Keratinocyte (primary cell): Measurements from ENCODE around the gene HSD17B13. TPM values are rescaled to one million over a fixed set of nuclear protein-coding genes. Genes with fewer than 3 reads are reported as not detected.
A peak's percentile ranks its signal among the peaks of the same experiment; 100 is the strongest.

Experiments used
- DNase-seq: peaks from one replicate; pipeline ENCODE4 v3.0.0-alpha.2; 2011; ENCODE audit warnings: low read depth, missing footprints, low spot score
- FAIRE-seq: peaks from 2 replicates; lab custom pipeline; 2011; peaks lifted over from hg19 to GRCh38; lab: Jason Lieb, UNC
- H2AFZ ChIP-seq: 2 replicates; pipeline ENCODE4 v1.6.0; 2012; ENCODE audit warnings: low read length, control low read depth, inconsistent platforms; ENCODE audit not compliant: control insufficient read depth
- H3K27ac ChIP-seq: 2 replicates; pipeline ENCODE4 v1.5.1; 2011; ENCODE audit warnings: low read length; ENCODE audit not compliant: control insufficient read depth, insufficient read depth
- H3K27me3 ChIP-seq: 3 replicates; pipeline ENCODE4 v1.6.0; 2011; ENCODE audit warnings: low read length; ENCODE audit not compliant: control insufficient read depth, insufficient read depth; ENCODE audit errors: extremely low read depth
- H3K36me3 ChIP-seq, 2 experiments: 2 replicates in 1 of 2; 3 replicates in 1 of 2; pipeline ENCODE4 v1.5.1; 2011; ENCODE audit warnings: low read length in 2 of 2, mild to moderate bottlenecking in 1 of 2; ENCODE audit not compliant: control insufficient read depth in 2 of 2, insufficient read depth in 2 of 2; ENCODE audit errors: extremely low read depth in 1 of 2
- H3K4me1 ChIP-seq: 3 replicates; pipeline ENCODE4 v1.5.1; 2011; ENCODE audit warnings: low read length; ENCODE audit not compliant: control insufficient read depth, insufficient read depth; ENCODE audit errors: extremely low read depth
- H3K4me2 ChIP-seq: 3 replicates; pipeline ENCODE4 v1.6.0; 2011; ENCODE audit warnings: low read depth, low read length; ENCODE audit not compliant: control insufficient read depth, insufficient read depth; ENCODE audit errors: extremely low read depth
- H3K4me3 ChIP-seq, 3 experiments: fragments of 200-600 bp in 1 of 3; sonication (generic) in 1 of 3; 2 replicates in 2 of 3; 3 replicates in 1 of 3; pipeline ENCODE4 v1.5.1; 2011 to 2016; ENCODE audit warnings: low read length in 3 of 3, mild to moderate bottlenecking in 3 of 3, control low read depth in 2 of 3, inconsistent platforms in 1 of 3, low read depth in 1 of 3, mixed read lengths in 1 of 3, mixed run types in 1 of 3, moderate library complexity in 1 of 3; ENCODE audit not compliant: control insufficient read depth in 2 of 3, insufficient read depth in 2 of 3; ENCODE audit errors: extremely low read depth in 1 of 3
- H3K79me2 ChIP-seq: 2 replicates; pipeline ENCODE4 v1.6.0; 2012; ENCODE audit warnings: low read length; ENCODE audit not compliant: control insufficient read depth, insufficient read depth
- H3K9ac ChIP-seq: 3 replicates; pipeline ENCODE4 v1.6.0; 2011; ENCODE audit warnings: low read length; ENCODE audit not compliant: control insufficient read depth, insufficient read depth; ENCODE audit errors: extremely low read depth
- H3K9me1 ChIP-seq: 3 replicates; pipeline ENCODE4 v1.6.0; 2011; ENCODE audit warnings: low read length; ENCODE audit not compliant: control insufficient read depth, insufficient read depth; ENCODE audit errors: extremely low read depth
- H3K9me3 ChIP-seq: 2 replicates; pipeline ENCODE4 v1.5.1; 2012; ENCODE audit warnings: low read depth, low read length; ENCODE audit not compliant: control insufficient read depth
- H4K20me1 ChIP-seq: 3 replicates; pipeline ENCODE4 v1.6.0; 2011; ENCODE audit warnings: low read length; ENCODE audit not compliant: control insufficient read depth, insufficient read depth; ENCODE audit errors: extremely low read depth
- EZH2 ChIP-seq: IDR thresholded peaks from one replicate; pipeline ENCODE4 v1.6.1; 2012; ENCODE audit warnings: inconsistent platforms, mild to moderate bottlenecking, low read length, moderate library complexity
- dilution Hi-C: fragments of 300-500 bp; cut with MboI; formaldehyde crosslinking; loops from one replicate; pipeline ENCODE4 v1.7.0; 2020; ENCODE audit warnings: low sequenced_read_pairs; ENCODE audit not compliant: extremely low pct_ligation_motif_present
- polyA plus RNA-seq, 5 experiments: library from polyadenylated mRNA; depleted of rRNA in 3 of 5; stranded (reverse) in 3 of 5; stranded (forward) in 1 of 5; unstranded in 1 of 5; fragments of >200 nt; gene quantifications; 1 replicate in 1 of 5; 2 replicates in 3 of 5; 3 replicates in 1 of 5; pipeline versions ENCODE4 v1.2.1 to v1.2.3, GENCODE V29; 2011 to 2012; ENCODE audit warnings: missing spikeins in 2 of 5, low read depth in 1 of 5, low replicate concordance in 1 of 5
- TF ChIP-seq, protein P1 (sequence below), 3 experiments: IDR thresholded peaks in 1 of 3; conservative IDR thresholded peaks in 1 of 3; optimal IDR thresholded peaks in 1 of 3; 2 replicates in 2 of 3; 3 replicates in 1 of 3; pipeline versions ENCODE3 to v1.5.1; 2011; ENCODE audit warnings: low read length in 3 of 3, mild to moderate bottlenecking in 3 of 3, moderate library complexity in 2 of 3, control low read depth in 1 of 3, inconsistent platforms in 1 of 3; ENCODE audit not compliant: insufficient read depth in 2 of 3; ENCODE audit errors: extremely low read depth in 1 of 3

HSD17B13 gene
- polyA plus RNA-seq, 1 donor (not counting 4 experiments of a cell fraction or from before 2014, with no cell fraction given) = not detected

DNA sequence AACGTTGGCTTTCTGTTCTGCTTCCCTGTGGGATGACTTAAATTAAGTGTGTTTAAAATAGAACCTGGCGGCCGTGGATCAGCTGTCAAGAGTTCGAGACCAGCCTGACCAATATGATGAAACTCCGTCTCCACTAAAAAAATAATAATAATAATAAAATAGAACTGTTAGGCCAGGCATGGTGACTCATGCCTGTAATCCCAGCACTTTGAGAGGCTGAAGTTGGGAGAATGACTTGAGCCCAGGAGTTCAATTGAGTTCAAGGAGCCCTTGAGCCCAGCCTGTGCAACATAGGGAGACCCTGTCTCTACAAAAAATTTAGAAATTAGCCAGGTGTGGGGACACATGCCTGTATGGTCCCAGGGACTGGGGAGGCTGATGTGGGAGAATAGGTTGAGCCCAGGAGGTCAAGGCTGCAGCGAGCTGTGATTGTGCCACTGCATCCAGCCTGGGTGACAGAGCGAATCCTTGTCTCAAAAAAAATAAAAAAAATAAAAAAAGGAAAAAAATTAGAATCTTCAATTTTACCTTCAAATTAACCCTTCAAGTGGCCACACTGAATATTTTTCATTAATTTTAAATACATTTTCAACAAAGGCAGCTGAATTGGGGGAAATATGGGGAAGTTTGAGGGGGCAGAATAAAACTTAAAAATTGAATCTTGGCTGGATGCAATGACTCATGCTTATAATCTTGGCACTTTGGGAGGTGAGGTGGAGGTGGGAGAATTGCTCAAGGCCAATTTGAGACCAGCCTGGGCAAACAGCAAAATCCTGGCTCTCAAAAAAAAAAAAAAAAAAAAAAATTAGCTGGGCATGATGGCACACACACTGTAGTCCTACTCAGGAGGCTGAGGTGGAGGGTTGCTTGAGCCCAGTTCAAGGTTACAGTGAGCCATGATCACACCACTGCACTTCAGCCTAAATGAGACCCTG is 31.8 kb upstream of the HSD17B13 start:
- Histone ChIP-seq H3K79me2 (no peaks in the 10 kb centered on the region), H3K9ac (no peak overlapping the region), H3K9me1 (no peaks in the 10 kb centered on the region), H3K27ac (no peak overlapping the region), H3K27me3 (no peaks in the 10 kb centered on the region), H3K4me1 (peaks cover 6% of the 10 kb centered on the region), H3K9me3 (no peaks in the 10 kb centered on the region), H4K20me1 (no peaks in the 10 kb centered on the region), H3K4me2 (no peak overlapping the region), H3K4me3 (no peak overlapping the region), H2AFZ (no peak overlapping the region), H3K36me3 (no peaks in the 10 kb centered on the region)
- no peak for TF ChIP-seq EZH2
- TF ChIP-seq, protein P1, sequence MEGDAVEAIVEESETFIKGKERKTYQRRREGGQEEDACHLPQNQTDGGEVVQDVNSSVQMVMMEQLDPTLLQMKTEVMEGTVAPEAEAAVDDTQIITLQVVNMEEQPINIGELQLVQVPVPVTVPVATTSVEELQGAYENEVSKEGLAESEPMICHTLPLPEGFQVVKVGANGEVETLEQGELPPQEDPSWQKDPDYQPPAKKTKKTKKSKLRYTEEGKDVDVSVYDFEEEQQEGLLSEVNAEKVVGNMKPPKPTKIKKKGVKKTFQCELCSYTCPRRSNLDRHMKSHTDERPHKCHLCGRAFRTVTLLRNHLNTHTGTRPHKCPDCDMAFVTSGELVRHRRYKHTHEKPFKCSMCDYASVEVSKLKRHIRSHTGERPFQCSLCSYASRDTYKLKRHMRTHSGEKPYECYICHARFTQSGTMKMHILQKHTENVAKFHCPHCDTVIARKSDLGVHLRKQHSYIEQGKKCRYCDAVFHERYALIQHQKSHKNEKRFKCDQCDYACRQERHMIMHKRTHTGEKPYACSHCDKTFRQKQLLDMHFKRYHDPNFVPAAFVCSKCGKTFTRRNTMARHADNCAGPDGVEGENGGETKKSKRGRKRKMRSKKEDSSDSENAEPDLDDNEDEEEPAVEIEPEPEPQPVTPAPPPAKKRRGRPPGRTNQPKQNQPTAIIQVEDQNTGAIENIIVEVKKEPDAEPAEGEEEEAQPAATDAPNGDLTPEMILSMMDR (optimal IDR thresholded peaks at IDR 0.05 in 1 of 3, IDR thresholded peaks at IDR 0.05 in 1 of 3, conservative IDR thresholded peaks at IDR 0.05 in 1 of 3; ENCODE audit: extremely low read depth in 1 of 3, insufficient read depth in 2 of 3, low read length in 3 of 3) = no peak
- FAIRE-seq (no peak), DNase-seq (no peak)
- dilution Hi-C loops = no loop called here

DNA sequence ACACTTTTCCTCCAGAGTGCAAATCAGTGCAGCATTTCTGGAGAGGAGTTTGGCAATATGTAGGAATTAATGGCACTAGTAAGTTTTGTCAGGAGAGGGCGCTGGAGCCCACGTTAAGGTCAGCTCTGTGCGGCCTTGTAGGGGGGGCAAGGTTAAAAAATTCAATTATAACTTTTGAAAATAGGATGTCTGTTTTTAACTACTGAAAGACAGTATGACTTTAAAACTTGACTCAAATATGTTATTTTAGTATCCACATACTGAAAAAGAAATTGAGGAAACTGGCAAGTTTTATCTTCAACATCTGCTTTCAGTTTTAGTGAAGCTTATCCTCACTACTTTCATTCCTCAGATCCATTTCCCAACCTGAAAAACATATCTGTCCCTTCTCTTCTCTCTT is 30.9 kb upstream of the HSD17B13 start:
- Histone ChIP-seq H3K27me3 (no peaks in the 10 kb centered on the region), H3K36me3 (no peaks in the 10 kb centered on the region), H3K9me3 (no peaks in the 10 kb centered on the region), H4K20me1 (no peaks in the 10 kb centered on the region), H3K79me2 (no peaks in the 10 kb centered on the region), H3K4me1 (peaks cover 6% of the 10 kb centered on the region), H3K4me3 (no peak overlapping the region), H3K9me1 (no peaks in the 10 kb centered on the region), H2AFZ (no peak overlapping the region), H3K27ac (no peak overlapping the region), H3K9ac (no peak overlapping the region), H3K4me2 (no peak overlapping the region)
- no peak for FAIRE-seq
- no peak for DNase-seq
- dilution Hi-C loops = no loop called here
- TF ChIP-seq, protein P1 (optimal IDR thresholded peaks at IDR 0.05 in 1 of 3, IDR thresholded peaks at IDR 0.05 in 1 of 3, conservative IDR thresholded peaks at IDR 0.05 in 1 of 3; ENCODE audit: extremely low read depth in 1 of 3, insufficient read depth in 2 of 3, low read length in 3 of 3) = peak; percentile 56 to 70 (median 67)
- no peak for TF ChIP-seq EZH2
